Measurements from ENCODE around the gene ZXDC.

The ZXDC gene

GRCh38 chr3:126439346-126439967 is 36.2 kb downstream of the ZXDC start:
- Histone ChIP-seq H3K4me3 (ENCODE audit: insufficient read depth, low read depth, low read length, poor library complexity, severe bottlenecking) (no peak overlapping the region), H3K27me3 (replicated peaks; ENCODE audit: control insufficient read depth, insufficient read depth, low read length, poor library complexity, severe bottlenecking) (no peaks in the 10 kb centered on the region), H3K36me3 (ENCODE audit: control insufficient read depth, insufficient read depth, low read length) (peaks cover 36% of the 10 kb centered on the region), H3K9me3 (ENCODE audit: control insufficient read depth, low read length) (no peaks in the 10 kb centered on the region), H3K27ac (ENCODE audit: insufficient read depth, low read length, poor library complexity, severe bottlenecking) (no peak overlapping the region), H3K4me1 (ENCODE audit: control insufficient read depth, insufficient read depth, low read length, poor library complexity, severe bottlenecking) (no peaks in the 10 kb centered on the region)
- DNase-seq = no peak

GRCh38 chr3:126438746-126439145 is 36.9 kb downstream of the ZXDC start:
- Histone ChIP-seq H3K4me1 (ENCODE audit: control insufficient read depth, insufficient read depth, low read length, poor library complexity, severe bottlenecking) (no peaks in the 10 kb centered on the region), H3K36me3 (ENCODE audit: control insufficient read depth, insufficient read depth, low read length) (peaks cover 36% of the 10 kb centered on the region), H3K27ac (ENCODE audit: insufficient read depth, low read length, poor library complexity, severe bottlenecking) (no peak overlapping the region), H3K27me3 (replicated peaks; ENCODE audit: control insufficient read depth, insufficient read depth, low read length, poor library complexity, severe bottlenecking) (no peaks in the 10 kb centered on the region), H3K4me3 (ENCODE audit: insufficient read depth, low read depth, low read length, poor library complexity, severe bottlenecking) (no peak overlapping the region), H3K9me3 (ENCODE audit: control insufficient read depth, low read length) (no peaks in the 10 kb centered on the region)
- no peak for DNase-seq

- Histone ChIP-seq H3K4me3 (ENCODE audit: insufficient read depth, low read depth, low read length, poor library complexity, severe bottlenecking) (no peak overlapping the region), H3K9me3 (ENCODE audit: control insufficient read depth, low read length) (no peaks in the 10 kb centered on the region), H3K27ac (ENCODE audit: insufficient read depth, low read length, poor library complexity, severe bottlenecking) (no peak overlapping the region), H3K36me3 (ENCODE audit: control insufficient read depth, insufficient read depth, low read length) (peaks cover 36% of the 10 kb centered on the region), H3K27me3 (replicated peaks; ENCODE audit: control insufficient read depth, insufficient read depth, low read length, poor library complexity, severe bottlenecking) (no peaks in the 10 kb centered on the region), H3K4me1 (ENCODE audit: control insufficient read depth, insufficient read depth, low read length, poor library complexity, severe bottlenecking) (no peaks in the 10 kb centered on the region)
- DNase-seq = no peak
These were observed 37.5 kb downstream of the ZXDC start for GRCh38 chr3:126438186-126438585.

GRCh38 chr3:126436826-126437717 is 38.6 kb downstream of the ZXDC start:
- Histone ChIP-seq H3K27ac (ENCODE audit: insufficient read depth, low read length, poor library complexity, severe bottlenecking) (no peak overlapping the region), H3K4me3 (ENCODE audit: insufficient read depth, low read depth, low read length, poor library complexity, severe bottlenecking) (no peak overlapping the region), H3K4me1 (ENCODE audit: control insufficient read depth, insufficient read depth, low read length, poor library complexity, severe bottlenecking) (no peaks in the 10 kb centered on the region), H3K36me3 (ENCODE audit: control insufficient read depth, insufficient read depth, low read length) (peaks cover 36% of the 10 kb centered on the region), H3K9me3 (ENCODE audit: control insufficient read depth, low read length) (no peaks in the 10 kb centered on the region), H3K27me3 (replicated peaks; ENCODE audit: control insufficient read depth, insufficient read depth, low read length, poor library complexity, severe bottlenecking) (no peaks in the 10 kb centered on the region)
- no peak for DNase-seq

GRCh38 chr3:126435456-126436315 is 40.0 kb downstream of the ZXDC start:
- H3K27me3 ChIP-seq (replicated peaks; ENCODE audit: control insufficient read depth, insufficient read depth, low read length, poor library complexity, severe bottlenecking) = no peaks in the 10 kb centered on the region
- H3K4me1 ChIP-seq (ENCODE audit: control insufficient read depth, insufficient read depth, low read length, poor library complexity, severe bottlenecking) = no peaks in the 10 kb centered on the region
- H3K36me3 ChIP-seq (ENCODE audit: control insufficient read depth, insufficient read depth, low read length) = peaks cover 30% of the 10 kb centered on the region
- no peak for DNase-seq
- no peak overlapping the region for H3K27ac ChIP-seq (ENCODE audit: insufficient read depth, low read length, poor library complexity, severe bottlenecking)
- no peaks in the 10 kb centered on the region for H3K9me3 ChIP-seq (ENCODE audit: control insufficient read depth, low read length)
- H3K4me3 ChIP-seq (ENCODE audit: insufficient read depth, low read depth, low read length, poor library complexity, severe bottlenecking) = no peak overlapping the region

DNA sequence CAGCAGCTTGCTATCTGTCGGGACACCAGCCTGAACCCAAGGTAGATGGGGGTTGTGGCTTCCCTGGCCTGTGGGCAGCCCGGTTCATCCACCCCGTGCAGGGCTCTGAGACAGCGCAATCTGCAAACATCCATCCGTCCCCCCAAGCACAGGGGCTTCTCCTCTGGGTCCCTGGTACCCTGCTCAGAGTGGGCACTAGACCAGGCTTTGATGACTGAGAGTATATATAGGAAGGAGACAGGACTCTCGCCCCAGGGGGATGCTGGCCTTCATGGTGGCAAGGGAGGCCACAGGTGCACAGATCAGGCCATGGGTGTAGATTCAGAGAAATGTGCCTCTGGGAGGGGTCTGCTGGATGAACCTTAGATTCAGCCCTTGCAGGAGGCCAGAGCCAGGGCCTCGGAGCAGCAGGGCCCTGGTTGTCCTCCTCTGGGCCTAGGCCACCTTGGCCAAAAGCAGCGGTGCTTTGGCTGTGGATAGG is 40.7 kb downstream of the ZXDC start:
- Histone ChIP-seq H3K27me3 (replicated peaks; ENCODE audit: control insufficient read depth, insufficient read depth, low read length, poor library complexity, severe bottlenecking) (no peaks in the 10 kb centered on the region), H3K36me3 (ENCODE audit: control insufficient read depth, insufficient read depth, low read length) (peaks cover 29% of the 10 kb centered on the region), H3K9me3 (ENCODE audit: control insufficient read depth, low read length) (no peaks in the 10 kb centered on the region), H3K27ac (ENCODE audit: insufficient read depth, low read length, poor library complexity, severe bottlenecking) (no peak overlapping the region), H3K4me1 (ENCODE audit: control insufficient read depth, insufficient read depth, low read length, poor library complexity, severe bottlenecking) (no peaks in the 10 kb centered on the region), H3K4me3 (ENCODE audit: insufficient read depth, low read depth, low read length, poor library complexity, severe bottlenecking) (no peak overlapping the region)
- no peak for DNase-seq

DNA sequence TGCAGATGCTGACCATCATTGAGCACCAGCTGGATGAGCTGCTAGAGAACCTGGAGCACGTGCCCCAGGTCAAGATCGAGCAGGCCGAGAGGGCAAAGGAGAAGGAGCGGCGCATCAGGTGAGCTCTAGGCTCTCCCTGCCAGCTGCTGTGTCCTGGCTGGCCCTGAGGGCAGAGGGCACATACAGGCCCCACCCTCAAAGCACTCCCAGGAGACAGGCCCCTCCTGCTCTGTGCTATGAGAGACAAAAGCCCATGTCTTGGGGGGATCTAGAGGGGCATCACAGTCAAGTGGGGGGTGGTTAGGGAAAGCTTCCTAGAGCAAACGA is 41.5 kb downstream of the ZXDC start:
- Histone ChIP-seq H3K4me1 (ENCODE audit: control insufficient read depth, insufficient read depth, low read length, poor library complexity, severe bottlenecking) (no peaks in the 10 kb centered on the region), H3K9me3 (ENCODE audit: control insufficient read depth, low read length) (no peaks in the 10 kb centered on the region), H3K27ac (ENCODE audit: insufficient read depth, low read length, poor library complexity, severe bottlenecking) (no peak overlapping the region), H3K27me3 (replicated peaks; ENCODE audit: control insufficient read depth, insufficient read depth, low read length, poor library complexity, severe bottlenecking) (no peaks in the 10 kb centered on the region), H3K36me3 (ENCODE audit: control insufficient read depth, insufficient read depth, low read length) (peaks cover 22% of the 10 kb centered on the region), H3K4me3 (ENCODE audit: insufficient read depth, low read depth, low read length, poor library complexity, severe bottlenecking) (no peak overlapping the region)
- no peak for DNase-seq

DNA sequence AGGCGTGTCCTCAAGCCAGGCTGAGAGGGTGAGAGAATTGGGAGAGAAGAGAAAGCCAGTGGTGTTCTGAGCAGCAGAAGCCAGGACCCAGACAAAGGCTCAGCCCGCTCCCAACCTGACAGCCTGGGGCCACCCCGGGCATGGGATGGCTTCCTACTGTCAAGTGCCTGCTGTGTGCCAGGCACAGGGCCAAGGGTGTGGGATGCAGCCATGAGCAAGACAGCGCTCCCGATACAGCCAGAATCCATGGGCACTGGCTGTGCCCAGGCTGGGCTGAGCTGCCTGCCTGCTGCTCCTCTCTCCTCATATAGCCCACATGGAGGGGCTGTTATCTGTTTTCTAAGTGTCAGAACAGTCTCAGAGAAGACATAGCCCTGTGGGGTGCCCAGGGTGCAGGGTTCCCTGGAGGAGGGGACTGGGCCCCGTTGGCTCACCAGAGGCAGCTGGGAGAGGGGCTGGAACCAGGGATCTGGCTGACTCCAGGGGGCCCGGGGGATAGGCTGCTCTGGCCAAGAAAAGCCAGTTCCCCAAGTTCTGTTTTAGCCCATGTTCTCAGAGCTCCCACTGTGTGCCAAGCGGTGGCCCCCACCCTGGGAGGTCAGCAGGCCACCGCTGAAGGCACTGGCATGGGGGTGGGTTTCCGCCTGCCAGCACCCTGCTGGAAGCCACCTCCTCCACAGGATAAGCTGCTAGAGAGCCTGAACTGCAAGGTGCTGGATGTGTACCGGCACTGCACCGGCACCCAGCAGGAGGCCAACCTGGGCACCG is 42.0 kb downstream of the ZXDC start:
- Histone ChIP-seq H3K27me3 (replicated peaks; ENCODE audit: control insufficient read depth, insufficient read depth, low read length, poor library complexity, severe bottlenecking) (no peaks in the 10 kb centered on the region), H3K36me3 (ENCODE audit: control insufficient read depth, insufficient read depth, low read length) (peaks cover 19% of the 10 kb centered on the region), H3K4me3 (ENCODE audit: insufficient read depth, low read depth, low read length, poor library complexity, severe bottlenecking) (no peak overlapping the region), H3K4me1 (ENCODE audit: control insufficient read depth, insufficient read depth, low read length, poor library complexity, severe bottlenecking) (no peaks in the 10 kb centered on the region), H3K27ac (ENCODE audit: insufficient read depth, low read length, poor library complexity, severe bottlenecking) (no peak overlapping the region), H3K9me3 (ENCODE audit: control insufficient read depth, low read length) (no peaks in the 10 kb centered on the region)
- no peak for DNase-seq

DNA sequence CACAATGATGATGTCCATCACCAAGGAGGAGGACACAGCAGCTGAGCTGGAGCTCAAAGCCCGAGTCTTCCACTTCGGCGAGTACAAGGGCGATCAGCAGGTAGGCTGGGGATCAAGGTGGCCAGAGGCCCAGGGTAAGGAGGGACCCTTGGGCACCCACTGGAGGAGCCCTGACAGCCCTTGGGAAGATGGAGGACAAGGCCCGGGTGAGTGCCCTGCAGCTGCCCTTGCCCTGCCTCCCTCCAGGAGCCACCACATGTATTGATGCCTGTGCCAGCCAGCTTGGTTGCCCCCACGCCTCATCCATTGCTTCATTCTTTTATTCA is 42.6 kb downstream of the ZXDC start:
- H3K27me3 ChIP-seq (replicated peaks; ENCODE audit: control insufficient read depth, insufficient read depth, low read length, poor library complexity, severe bottlenecking) = no peaks in the 10 kb centered on the region
- DNase-seq = no peak
- no peaks in the 10 kb centered on the region for H3K9me3 ChIP-seq (ENCODE audit: control insufficient read depth, low read length)
- no peak overlapping the region for H3K4me3 ChIP-seq (ENCODE audit: insufficient read depth, low read depth, low read length, poor library complexity, severe bottlenecking)
- H3K36me3 ChIP-seq (ENCODE audit: control insufficient read depth, insufficient read depth, low read length) = peaks cover 16% of the 10 kb centered on the region
- H3K4me1 ChIP-seq (ENCODE audit: control insufficient read depth, insufficient read depth, low read length, poor library complexity, severe bottlenecking) = no peaks in the 10 kb centered on the region
- H3K27ac ChIP-seq (ENCODE audit: insufficient read depth, low read length, poor library complexity, severe bottlenecking) = no peak overlapping the region

All from effector memory CD4-positive, alpha-beta T cell (primary cell).